Measurements from ENCODE around the gene BRF1.

The BRF1 gene

GRCh38 chr14:105223770-105224544 lies 76.8 kb downstream of the BRF1 start:
- no peak for DNase-seq

- no peak for DNase-seq
Measured at GRCh38 chr14:105223260-105223659, 77.5 kb downstream of the BRF1 start.

- no peak for DNase-seq
Measured at GRCh38 chr14:105221598-105222178, 79.1 kb downstream of the BRF1 start.

- DNase-seq, result no peak
Measured at GRCh38 chr14:105220699-105221597, 79.9 kb downstream of the BRF1 start.

GRCh38 chr14:105219753-105220152 lies 81.0 kb downstream of the BRF1 start:
- DNase-seq, result no peak

- DNase-seq, result no peak
Measured at GRCh38 chr14:105219043-105219612, 81.7 kb downstream of the BRF1 start.

GRCh38 chr14:105218611-105219010 lies 82.2 kb downstream of the BRF1 start:
- no peak for DNase-seq

- no peak for DNase-seq
Measured at GRCh38 chr14:105217774-105218173, 83.0 kb downstream of the BRF1 start.

- DNase-seq, result no peak
Measured at GRCh38 chr14:105216490-105217247, 84.1 kb downstream of the BRF1 start.

- no peak for DNase-seq
Measured at GRCh38 chr14:105215602-105216001, 85.2 kb downstream of the BRF1 start.

- DNase-seq, result no peak
Measured at GRCh38 chr14:105214324-105214915, 86.4 kb downstream of the BRF1 start.

GRCh38 chr14:105213361-105213760 lies 87.4 kb downstream of the BRF1 start:
- DNase-seq, result no peak

GRCh38 chr14:105212541-105213300 lies 88.1 kb downstream of the BRF1 start:
- DNase-seq, result no peak

GRCh38 chr14:105211758-105212089 lies 89.1 kb downstream of the BRF1 start:
- DNase-seq, result no peak

GRCh38 chr14:105211086-105211757 lies 89.6 kb downstream of the BRF1 start:
- no peak for DNase-seq

- DNase-seq, result no peak
Measured at GRCh38 chr14:105210266-105211025, 90.4 kb downstream of the BRF1 start.

- no peak for DNase-seq
Measured at GRCh38 chr14:105209646-105210045, 91.2 kb downstream of the BRF1 start.

GRCh38 chr14:105209091-105209490 lies 91.7 kb downstream of the BRF1 start:
- DNase-seq, result no peak

- no peak for DNase-seq
Measured at GRCh38 chr14:105208738-105209075, 92.1 kb downstream of the BRF1 start.

Data from NCI-H1436 treated with DMSO at 0.1 percent for 48 hours (cell line).